ENCODE data around the gene FHIT.
A peak's percentile ranks its signal among the peaks of the same experiment; 100 is the strongest.

The FHIT gene

GRCh38 chr3:60528651-60529050 is 722.6 kb downstream of the FHIT start:
- DNase-seq: no peak

DNA sequence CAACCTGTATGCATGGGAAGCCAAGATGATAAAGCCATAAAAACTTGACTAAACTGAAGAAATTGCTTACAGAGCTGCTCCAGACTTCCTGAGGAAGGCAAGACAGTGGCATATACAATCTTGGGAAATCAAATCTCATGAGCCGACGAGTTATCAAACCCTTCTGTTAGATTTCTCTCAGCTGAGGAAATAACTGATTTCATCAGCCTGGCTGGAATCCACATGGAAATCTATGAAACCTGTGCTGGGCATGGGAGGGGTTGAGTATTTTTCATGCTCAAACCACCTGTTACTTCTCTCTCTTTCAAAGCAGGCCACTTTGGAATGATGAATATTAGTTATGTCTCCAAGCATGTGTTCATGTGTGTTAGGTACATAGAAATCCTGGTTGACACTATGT is 727.7 kb downstream of the FHIT start:
- DNase-seq: no peak

- no peak for DNase-seq
Observed at GRCh38 chr3:60517134-60517533, 734.1 kb downstream of the FHIT start.

DNA sequence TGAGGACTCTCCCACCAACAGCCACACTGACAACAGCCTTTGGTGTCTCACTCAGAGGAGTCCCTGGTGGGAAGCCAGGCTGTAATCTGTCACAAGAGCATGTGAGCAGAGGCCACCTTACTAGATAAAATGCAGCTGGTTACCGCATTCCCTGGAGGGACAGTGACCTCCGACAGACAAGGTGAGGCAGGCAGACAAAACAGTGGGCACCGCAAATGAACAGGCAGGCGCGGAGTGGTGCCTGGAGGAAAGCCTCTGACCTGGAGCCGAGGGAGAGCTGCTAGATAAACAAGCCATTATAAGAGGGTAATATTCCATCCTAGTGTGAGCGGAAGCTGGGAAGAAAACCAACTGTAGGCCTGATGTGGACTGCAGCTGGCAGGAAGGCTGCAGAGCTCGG is 736.4 kb downstream of the FHIT start:
- DNase-seq: no peak

- no peak for DNase-seq
Observed at GRCh38 chr3:60514085-60514649, 737.1 kb downstream of the FHIT start.

- no peak for DNase-seq
Observed at GRCh38 chr3:60513241-60513640, 738.0 kb downstream of the FHIT start.

DNA sequence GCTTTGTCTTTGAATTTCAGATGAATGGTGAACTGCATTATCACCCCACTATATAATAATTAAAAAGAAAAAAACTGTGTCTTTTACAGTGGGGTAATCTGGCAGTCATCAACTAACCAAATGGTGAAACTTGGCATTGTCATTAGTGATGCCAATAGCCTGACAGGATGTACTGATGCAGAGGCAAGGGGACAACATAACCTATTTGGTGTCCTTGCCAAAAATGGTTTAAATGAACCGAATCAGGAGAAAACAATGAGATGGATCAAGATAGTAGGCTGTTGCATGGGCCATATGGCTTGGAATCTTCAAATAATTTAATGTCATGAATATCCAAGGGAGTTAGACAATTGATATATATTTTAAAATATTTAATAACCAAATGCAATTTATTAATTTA is 738.7 kb downstream of the FHIT start:
- no peak for DNase-seq

- no peak for DNase-seq
Observed at GRCh38 chr3:60509471-60509870, 741.8 kb downstream of the FHIT start.

DNA sequence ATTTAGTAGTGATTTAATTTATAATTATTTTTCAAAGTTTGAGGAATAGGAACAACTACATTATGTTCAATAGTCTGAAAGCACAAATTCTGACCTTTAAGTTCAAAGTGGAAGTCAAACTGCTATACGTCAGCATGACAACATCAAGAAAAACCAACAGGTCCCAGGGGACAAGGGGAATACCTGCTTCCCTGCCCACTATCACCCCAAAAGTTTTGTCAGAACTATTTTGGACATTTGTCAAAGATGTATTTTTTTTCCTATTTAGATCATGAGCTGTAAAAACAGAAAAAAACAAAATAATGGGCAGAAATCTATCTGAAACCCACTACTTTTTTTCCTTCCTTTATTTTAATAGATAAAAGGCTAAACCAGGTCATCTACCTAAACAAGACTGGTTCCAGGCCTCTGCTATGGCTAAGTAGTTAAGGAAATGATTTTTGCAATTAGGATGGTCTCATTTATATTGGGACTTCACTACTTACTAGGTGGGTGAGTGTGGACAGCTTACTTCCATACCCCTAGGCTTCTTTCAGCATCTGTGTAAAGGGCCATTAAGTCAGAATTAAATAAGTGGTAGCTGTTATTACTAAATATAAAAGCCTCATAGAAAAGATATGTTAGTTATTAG is 746.3 kb downstream of the FHIT start:
- no peak for DNase-seq

GRCh38 chr3:60501314-60501713 is 749.9 kb downstream of the FHIT start:
- DNase-seq: no peak

- DNase-seq: peak; percentile 41
Observed at GRCh38 chr3:60497902-60498301, 753.4 kb downstream of the FHIT start.

DNA sequence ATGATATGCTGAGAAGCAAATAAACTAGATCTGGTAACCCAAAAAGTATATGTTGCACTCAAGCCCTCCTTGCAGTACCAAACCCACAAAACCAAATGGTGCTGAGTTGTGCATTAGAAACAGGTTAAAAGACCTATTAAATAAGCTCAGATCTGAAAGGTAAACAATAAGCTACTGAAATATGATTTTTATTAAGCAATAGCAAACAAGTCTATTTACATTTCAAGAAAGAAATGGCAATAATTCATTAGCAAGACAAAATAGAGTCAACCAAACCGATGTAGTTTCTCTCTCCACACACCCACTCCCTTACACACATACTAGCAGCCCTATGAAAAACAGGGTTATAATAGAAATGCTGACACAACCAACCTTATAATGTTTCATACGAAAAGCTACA is 760.3 kb downstream of the FHIT start:
- no peak for DNase-seq

GRCh38 chr3:60475096-60475495 is 776.2 kb downstream of the FHIT start:
- DNase-seq: no peak

- DNase-seq: no peak
Observed at GRCh38 chr3:60469481-60469880, 781.8 kb downstream of the FHIT start.

DNA sequence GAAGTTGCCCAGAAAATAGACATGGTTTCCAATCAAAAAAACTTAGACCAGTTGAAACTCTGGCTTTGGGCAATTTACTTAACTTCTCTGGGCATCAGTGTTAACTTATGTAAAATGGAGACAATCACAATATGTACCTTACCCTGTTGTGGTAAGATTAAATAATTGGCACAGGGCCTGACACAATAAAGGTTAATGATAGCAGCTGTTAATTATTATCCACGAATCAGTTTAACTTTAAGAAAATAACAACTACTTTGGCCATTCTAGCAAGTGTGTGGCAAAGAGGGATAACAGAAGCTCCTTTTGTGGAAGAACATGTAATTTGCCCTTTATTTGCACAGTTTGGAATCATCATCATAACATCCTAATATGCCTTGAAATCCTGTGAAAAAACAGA is 787.6 kb downstream of the FHIT start:
- no peak for DNase-seq

DNA sequence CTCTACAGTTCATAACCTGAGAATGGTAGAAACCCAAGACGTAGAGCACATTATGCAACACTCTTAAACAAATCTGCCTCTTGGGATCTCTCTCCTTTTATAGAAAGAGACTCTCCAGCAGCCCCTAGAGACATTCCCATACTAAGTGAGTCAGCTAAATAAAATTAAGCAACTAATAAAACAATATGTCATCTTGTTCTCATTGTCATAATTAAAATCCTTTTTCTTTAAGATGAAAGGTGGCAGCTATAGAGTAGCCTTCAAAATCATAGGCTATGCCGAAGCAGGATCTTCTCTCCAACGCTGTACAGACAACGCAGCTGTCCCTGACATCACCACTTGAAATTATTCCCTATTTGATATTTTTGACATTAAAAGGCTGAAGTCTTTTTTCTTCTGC is 790.0 kb downstream of the FHIT start:
- DNase-seq: no peak

DNA sequence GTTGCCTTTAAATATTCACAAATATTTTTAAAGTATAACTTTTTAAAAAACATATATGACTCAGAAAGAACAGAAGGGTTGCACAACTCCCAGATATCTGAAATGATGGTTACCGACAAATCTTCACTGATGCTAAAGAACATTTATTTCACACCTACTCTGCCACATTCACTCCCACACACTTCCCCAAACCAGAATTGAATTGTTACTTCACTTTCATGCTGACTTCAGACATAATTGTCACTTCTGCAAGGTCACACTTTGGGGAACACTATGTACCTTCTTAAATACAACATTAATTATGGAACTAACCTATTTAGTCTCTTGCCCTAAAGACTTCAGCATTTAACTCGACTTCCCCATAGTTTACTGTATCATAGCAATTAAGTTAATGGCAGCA is 795.1 kb downstream of the FHIT start:
- DNase-seq: no peak

DNA sequence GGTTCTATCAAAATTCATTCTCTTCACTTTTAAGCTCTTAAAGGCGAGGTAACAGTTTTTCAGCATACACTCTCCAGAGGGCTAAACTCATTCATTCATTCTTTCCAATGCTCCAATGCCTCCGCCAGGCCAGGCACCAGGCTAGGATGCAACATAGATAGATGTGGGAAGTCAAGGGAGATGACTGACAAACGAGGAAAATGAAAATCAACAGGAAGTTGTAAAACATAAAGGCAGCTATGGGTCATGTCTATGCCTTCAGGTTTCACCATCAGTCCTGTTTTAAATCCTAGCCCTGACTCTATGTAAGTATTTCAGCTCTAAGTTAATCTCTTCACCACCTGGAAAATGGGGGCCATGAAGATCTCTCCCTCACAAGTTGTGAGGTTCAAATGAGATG is 797.9 kb downstream of the FHIT start:
- DNase-seq: no peak

DNA sequence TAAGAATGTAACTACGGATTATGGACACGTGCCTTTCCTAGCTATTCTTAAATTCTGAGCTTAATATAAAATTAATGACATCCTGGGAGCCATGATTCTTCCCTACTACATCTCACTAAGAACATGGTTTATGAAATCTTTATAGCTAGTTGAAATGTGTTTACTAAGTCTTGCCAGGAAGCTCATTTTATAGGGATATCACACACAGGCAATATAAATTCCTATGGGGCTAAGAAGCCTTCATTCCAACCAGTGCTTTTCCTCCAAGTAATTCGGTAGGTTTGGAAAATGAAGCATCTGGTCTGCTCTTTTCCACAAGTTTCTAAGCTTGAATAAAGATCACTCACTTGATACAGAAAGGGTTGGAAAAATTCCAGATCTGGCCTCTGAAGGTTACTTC is 802.6 kb downstream of the FHIT start:
- DNase-seq: no peak

- no peak for DNase-seq
Observed at GRCh38 chr3:60445446-60445845, 805.8 kb downstream of the FHIT start.

DNA sequence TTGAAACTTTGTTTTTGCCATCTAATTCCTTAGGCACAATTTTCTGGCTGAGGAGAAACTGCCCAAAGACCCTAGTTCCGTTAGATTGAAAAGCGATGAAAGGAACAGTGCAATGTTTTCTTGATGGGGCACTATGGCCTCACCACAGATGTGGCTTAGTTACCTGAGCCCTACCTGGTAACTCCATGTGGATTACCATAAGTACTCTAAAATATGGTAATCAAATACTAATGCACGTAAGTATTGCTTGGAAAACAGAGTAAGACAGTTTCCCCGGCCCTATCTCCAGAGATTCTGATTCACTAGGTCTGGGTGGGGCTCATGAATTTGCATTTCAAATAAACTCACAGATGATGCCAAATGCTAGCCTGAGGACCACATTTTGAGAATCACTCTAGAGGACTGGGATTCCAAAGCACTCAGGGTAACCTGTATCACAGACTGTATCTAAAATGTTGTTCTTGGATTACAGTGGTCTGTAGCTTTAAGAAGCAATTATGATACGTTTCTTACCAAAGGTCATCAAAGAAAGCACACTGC is 806.3 kb downstream of the FHIT start:
- no peak for DNase-seq

GRCh38 chr3:60440869-60441268 is 810.4 kb downstream of the FHIT start:
- DNase-seq: no peak

DNA sequence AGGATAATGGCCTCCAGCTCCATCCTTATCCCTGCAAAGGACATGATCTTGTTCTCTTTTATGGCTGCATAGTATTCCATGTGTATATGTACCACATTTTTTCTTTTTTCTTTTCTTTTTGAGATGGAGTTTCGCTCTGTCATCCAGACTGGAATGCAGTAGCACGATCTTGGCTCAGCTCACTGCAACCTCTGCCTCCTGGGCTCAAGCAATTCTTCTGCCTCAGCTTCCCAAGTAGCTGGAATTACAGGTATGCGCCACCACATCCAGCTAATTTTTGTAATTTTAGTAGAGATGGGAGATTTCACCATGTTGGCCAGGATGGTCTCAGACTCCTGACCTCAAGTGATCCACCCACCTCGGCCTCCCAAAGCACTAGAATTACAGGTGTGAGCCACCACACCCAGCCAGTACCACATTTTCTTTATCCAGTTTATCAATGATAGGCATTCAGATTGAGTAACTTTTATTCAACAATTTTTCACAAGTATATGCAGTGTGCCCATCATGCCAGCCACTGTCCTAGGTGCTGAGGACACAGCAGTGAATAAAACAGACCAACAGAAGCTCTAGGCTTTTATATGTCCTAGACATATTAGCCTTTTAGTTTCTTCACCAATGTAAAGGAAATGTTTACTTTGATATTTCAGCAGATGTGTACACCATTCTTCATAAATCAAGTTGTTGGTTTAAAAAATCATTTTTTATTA is 815.2 kb downstream of the FHIT start:
- DNase-seq: no peak

DNA sequence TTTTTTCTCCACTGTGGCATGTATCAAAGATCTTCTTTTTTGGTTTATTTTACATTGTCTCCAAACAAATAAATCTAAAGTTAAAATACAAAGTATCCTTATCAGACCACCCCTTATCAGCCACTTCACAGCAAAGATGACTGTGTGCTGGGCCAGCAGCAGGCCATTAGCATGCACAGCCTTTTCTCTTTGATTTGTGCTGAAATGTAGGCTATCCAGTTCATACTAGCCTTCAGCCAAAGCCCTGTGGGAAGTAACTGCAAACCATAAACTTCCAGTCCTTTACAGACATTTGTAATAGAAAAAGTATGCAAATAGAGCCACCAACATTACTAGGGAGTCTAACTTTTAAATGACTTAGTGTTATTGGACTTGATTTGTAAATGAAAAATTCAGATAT is 816.3 kb downstream of the FHIT start:
- DNase-seq: no peak

Data from NCI-H2081 treated with DMSO at 0.1 percent for 48 hours (cell line).